Measurements from ENCODE around the gene GHDC. TPM values are rescaled to one million over a fixed set of nuclear protein-coding genes. Genes with fewer than 3 reads are reported as not detected.
"Not testable (repeated sequence)": the region's sequence is repeated elsewhere in the genome, so short reads cannot be mapped to it uniquely, and the experiment has no call there.

The GHDC gene
- total and polyA plus RNA-seq, 2 of the 8 experiments (the other 6 are each of a cell fraction or from before 2014, with no cell fraction given) = 7.4 to 8.1 TPM

- H4K8ac ChIP-seq (ENCODE audit: extremely low read depth, insufficient read depth, low read length); H3K56ac ChIP-seq (replicated peaks; ENCODE audit: insufficient read length, low read depth, low read length); DNase-seq (ENCODE audit: low read depth in 1 of 2, low spot score in 2 of 2); H2AK5ac ChIP-seq (ENCODE audit: low read depth, low read length); H4K91ac ChIP-seq (replicated peaks; ENCODE audit: insufficient read length, low read length); H3K4me1 ChIP-seq (replicated peaks in 1 of 4; ENCODE audit: control insufficient read depth in 3 of 4, insufficient read depth in 4 of 4, low read length in 3 of 4); H2AFZ ChIP-seq (ENCODE audit: low read length); H3K36me3 ChIP-seq (ENCODE audit: control insufficient read depth in 2 of 4, insufficient read depth in 4 of 4, low read length in 3 of 4); H3K27ac ChIP-seq (ENCODE audit: low read depth, low read length); H3K27me3 ChIP-seq (replicated peaks in 1 of 4; ENCODE audit: control insufficient read depth in 3 of 4, extremely low read depth in 1 of 4, insufficient read depth in 3 of 4, low read length in 3 of 4); H3K9me3 ChIP-seq (ENCODE audit: insufficient read depth in 2 of 2, low read depth in 1 of 2, low read length in 1 of 2); H4K5ac ChIP-seq (ENCODE audit: insufficient read length, low read depth, low read length); H3K9ac ChIP-seq (replicated peaks in 1 of 4; ENCODE audit: extremely low read depth in 1 of 4, low read depth in 3 of 4, low read length in 3 of 4); H3K14ac ChIP-seq (ENCODE audit: insufficient read length); H3K18ac ChIP-seq (ENCODE audit: extremely low read depth, low read length); H3K23me2 ChIP-seq (ENCODE audit: low read depth, low read length); H3K23ac ChIP-seq (ENCODE audit: insufficient read length); H3K4me2 ChIP-seq (ENCODE audit: insufficient read depth in 1 of 2, low read depth in 2 of 2, low read length in 2 of 2); H2BK120ac ChIP-seq (replicated peaks; ENCODE audit: low read depth, low read length); H2BK20ac ChIP-seq (ENCODE audit: low read length); FAIRE-seq; H2BK15ac ChIP-seq (ENCODE audit: low read length); H3K4ac ChIP-seq (replicated peaks; ENCODE audit: insufficient read length, low read depth, low read length); H2BK5ac ChIP-seq (ENCODE audit: low read depth, low read length); H2BK12ac ChIP-seq (ENCODE audit: low read depth, low read length); H3K4me3 ChIP-seq (ENCODE audit: extremely low read depth in 1 of 4, insufficient read depth in 2 of 4, low read depth in 3 of 4, low read length in 4 of 4): not testable (repeated sequence)
- 93% methylated on average over 7 of the region's 7 CpGs; no CpG with 5 or more reads in 1 of the 2 experiments for WGBS, 2 experiments (ENCODE audit: extremely low coverage in 1 of 2, insufficient coverage in 1 of 2, insufficient read length in 1 of 2, insufficient replicate concordance in 2 of 2, low coverage in 1 of 2, low lambda C conversion rate in 2 of 2, missing lambda C conversion rate in 1 of 2)
- Histone ChIP-seq H3K79me2 (ENCODE audit: control insufficient read depth in 1 of 2, insufficient read depth in 2 of 2, low read length in 2 of 2) (peaks cover 0 to 54% of the 10 kb centered on the region in 2 experiments; a peak in 2 of 4 replicates), H3K79me1 (ENCODE audit: low read depth, low read length) (peaks cover 11% of the 10 kb centered on the region; the same call in 1 of the 2 replicates), H4K20me1 (replicated peaks in 1 of 2; ENCODE audit: control insufficient read depth in 1 of 2, insufficient read depth in 2 of 2, low read length in 2 of 2) (peaks cover 9 to 14% of the 10 kb centered on the region in 2 experiments)
- ChIA-PET CTCF (ENCODE audit: partially characterized antibody) (interaction anchor here (0.9 to 3.0 kb wide), 5 partner anchors 10 to 404 kb away, joined by 3 to 19 read pairs (median 7); no protein-coding TSS in a partner anchor), POLR2A (ENCODE audit: partially characterized antibody) (interaction anchor here (2.0 kb wide), 1 partner anchor 15 kb away, joined by 6 read pairs; no protein-coding TSS in a partner anchor)
Measured at GRCh38 chr17:42140690-42141089, 53.6 kb downstream of the GHDC start.

Other genes starting within 250 kb of the GHDC start
- 60.6 and 64.2 TPM in 2 replicates for gene CNP, start 227.7 kb downstream of the GHDC start, total RNA-seq (2021; fragmentation: NEBNext Ultra II Directional; extraction: Animal tissue kit (Norgen Biotek cat#: 25700))
- gene CNP, start 227.7 kb downstream of the GHDC start, polyA plus RNA-seq (2011; rRNA removed) = 21.9 and 43.3 TPM in 2 replicates
- gene DNAJC7, start 177.1 kb downstream of the GHDC start, total RNA-seq (2021; fragmentation: NEBNext Ultra II Directional; extraction: Animal tissue kit (Norgen Biotek cat#: 25700)) = 129 and 148 TPM in 2 replicates
- gene DNAJC7, start 177.1 kb downstream of the GHDC start, polyA plus RNA-seq (2011; rRNA removed) = 21.6 and 31.0 TPM in 2 replicates
- 31.1 and 34.5 TPM in 2 replicates for gene NKIRAS2, start 174.4 kb downstream of the GHDC start, total RNA-seq (2021; fragmentation: NEBNext Ultra II Directional; extraction: Animal tissue kit (Norgen Biotek cat#: 25700))
- 51.1 and 59.7 TPM in 2 replicates for gene NKIRAS2, start 174.4 kb downstream of the GHDC start, polyA plus RNA-seq (2011; rRNA removed)
- gene C17orf113, start 143.9 kb downstream of the GHDC start, total RNA-seq (2021; fragmentation: NEBNext Ultra II Directional; extraction: Animal tissue kit (Norgen Biotek cat#: 25700)) = 1.4 TPM in 2 replicates
- gene C17orf113, start 143.9 kb downstream of the GHDC start, polyA plus RNA-seq (2011; rRNA removed) = 1.0 and 1.5 TPM in 2 replicates
- gene ZNF385C, start 96.0 kb downstream of the GHDC start, total RNA-seq (2021; fragmentation: NEBNext Ultra II Directional; extraction: Animal tissue kit (Norgen Biotek cat#: 25700)) = 2.5 and 3.9 TPM in 2 replicates
- 6.1 and 7.3 TPM in 2 replicates for gene ZNF385C, start 96.0 kb downstream of the GHDC start, polyA plus RNA-seq (2011; rRNA removed)
- gene DHX58, start 81.8 kb downstream of the GHDC start, total RNA-seq (2021; fragmentation: NEBNext Ultra II Directional; extraction: Animal tissue kit (Norgen Biotek cat#: 25700)) = 4.4 and 5.6 TPM in 2 replicates
- gene DHX58, start 81.8 kb downstream of the GHDC start, polyA plus RNA-seq (2011; rRNA removed) = 9.9 and 10.3 TPM in 2 replicates
- 32.5 and 34.2 TPM in 2 replicates for gene KAT2A, start 73.1 kb downstream of the GHDC start, total RNA-seq (2021; fragmentation: NEBNext Ultra II Directional; extraction: Animal tissue kit (Norgen Biotek cat#: 25700))
- 40.1 and 52.5 TPM in 2 replicates for gene KAT2A, start 73.1 kb downstream of the GHDC start, polyA plus RNA-seq (2011; rRNA removed)
- gene HSPB9, start 71.7 kb downstream of the GHDC start, total RNA-seq (2021; fragmentation: NEBNext Ultra II Directional; extraction: Animal tissue kit (Norgen Biotek cat#: 25700)) = 0.30 and 0.33 TPM in 2 replicates
- gene HSPB9, start 71.7 kb downstream of the GHDC start, polyA plus RNA-seq (2011; rRNA removed) = 0.25 and 0.27 TPM in 2 replicates
- 67.1 and 67.7 TPM in 2 replicates for gene RAB5C, start 39.5 kb downstream of the GHDC start, total RNA-seq (2021; fragmentation: NEBNext Ultra II Directional; extraction: Animal tissue kit (Norgen Biotek cat#: 25700))
- gene RAB5C, start 39.5 kb downstream of the GHDC start, polyA plus RNA-seq (2011; rRNA removed) = 123 and 150 TPM in 2 replicates
- 0.47 and 0.59 TPM in 2 replicates for gene KCNH4, start 13.4 kb downstream of the GHDC start, total RNA-seq (2021; fragmentation: NEBNext Ultra II Directional; extraction: Animal tissue kit (Norgen Biotek cat#: 25700))
- 0.44 and 0.53 TPM in 2 replicates for gene KCNH4, start 13.4 kb downstream of the GHDC start, polyA plus RNA-seq (2011; rRNA removed)
- gene HCRT, start 9.0 kb downstream of the GHDC start, total RNA-seq (2021; fragmentation: NEBNext Ultra II Directional; extraction: Animal tissue kit (Norgen Biotek cat#: 25700)) = not detected in 2 replicates
- not detected in 2 replicates for gene HCRT, start 9.0 kb downstream of the GHDC start, polyA plus RNA-seq (2011; rRNA removed)
- gene STAT5B, start 81.9 kb upstream of the GHDC start, total RNA-seq (2021; fragmentation: NEBNext Ultra II Directional; extraction: Animal tissue kit (Norgen Biotek cat#: 25700)) = 43.3 and 52.6 TPM in 2 replicates
- 35.3 and 40.8 TPM in 2 replicates for gene STAT5B, start 81.9 kb upstream of the GHDC start, polyA plus RNA-seq (2011; rRNA removed)
- gene STAT5A, start 94.0 kb upstream of the GHDC start, total RNA-seq (2021; fragmentation: NEBNext Ultra II Directional; extraction: Animal tissue kit (Norgen Biotek cat#: 25700)) = 5.4 and 6.0 TPM in 2 replicates
- 4.2 and 7.9 TPM in 2 replicates for gene STAT5A, start 94.0 kb upstream of the GHDC start, polyA plus RNA-seq (2011; rRNA removed)
- 94.1 and 94.3 TPM in 2 replicates for gene STAT3, start 193.9 kb upstream of the GHDC start, total RNA-seq (2021; fragmentation: NEBNext Ultra II Directional; extraction: Animal tissue kit (Norgen Biotek cat#: 25700))
- 38.4 and 41.2 TPM in 2 replicates for gene STAT3, start 193.9 kb upstream of the GHDC start, polyA plus RNA-seq (2011; rRNA removed)
- gene CAVIN1, start 228.8 kb upstream of the GHDC start, total RNA-seq (2021; fragmentation: NEBNext Ultra II Directional; extraction: Animal tissue kit (Norgen Biotek cat#: 25700)) = 41.6 and 43.5 TPM in 2 replicates
- 16.2 and 22.6 TPM in 2 replicates for gene CAVIN1, start 228.8 kb upstream of the GHDC start, polyA plus RNA-seq (2011; rRNA removed)